NCI-H2029 treated with DMSO at 0.1 percent for 48 hours (cell line): Measurements from ENCODE around the gene RASSF1.
"Not testable (repeated sequence)": the region's sequence is repeated elsewhere in the genome, so short reads cannot be mapped to it uniquely, and the experiment has no call there.

ENCODE experiments used
- DNase-seq: peaks from one replicate; lab custom pipeline; 2025; lab: John Stamatoyannopoulos, UW

Gene RASSF1

GRCh38 chr3:50284121-50284520, 56.5 kb downstream of the RASSF1 start:
- DNase-seq = not testable (repeated sequence)
